Activated CD4-positive, alpha-beta T cell treated with anti-CD3 and anti-CD28 coated beads for 4 hours (primary cell): ENCODE results near the gene DNAH17.

Experiments
- DNase-seq, 2 donors: peaks; one replicate each; pipeline ENCODE4 v3.0.0-alpha.2; 2020

Gene DNAH17

GRCh38 chr17:78448356-78448993 lies 128.7 kb downstream of the DNAH17 start:
- no peak for DNase-seq

- no peak for DNase-seq
Measured at GRCh38 chr17:78446833-78447232, 130.4 kb downstream of the DNAH17 start.

- no peak for DNase-seq
Measured at GRCh38 chr17:78444392-78444791, 132.8 kb downstream of the DNAH17 start.

- no peak for DNase-seq
Measured at GRCh38 chr17:78442648-78443218, 134.5 kb downstream of the DNAH17 start.

GRCh38 chr17:78441271-78441971 lies 135.8 kb downstream of the DNAH17 start:
- DNase-seq: no peak

GRCh38 chr17:78438694-78439325 lies 138.4 kb downstream of the DNAH17 start:
- DNase-seq: no peak

- DNase-seq: no peak
Measured at GRCh38 chr17:78438271-78438691, 138.9 kb downstream of the DNAH17 start.

GRCh38 chr17:78437508-78438169 lies 139.6 kb downstream of the DNAH17 start:
- no peak for DNase-seq

GRCh38 chr17:78435330-78436005 lies 141.7 kb downstream of the DNAH17 start:
- DNase-seq: no peak

- no peak for DNase-seq
Measured at GRCh38 chr17:78434455-78435329, 142.5 kb downstream of the DNAH17 start.

GRCh38 chr17:78433780-78434335 lies 143.3 kb downstream of the DNAH17 start:
- no peak for DNase-seq

GRCh38 chr17:78433013-78433727 lies 144.0 kb downstream of the DNAH17 start:
- DNase-seq: no peak

- DNase-seq: no peak
Measured at GRCh38 chr17:78432226-78433012, 144.8 kb downstream of the DNAH17 start.

- DNase-seq: no peak
Measured at GRCh38 chr17:78431692-78431958, 145.6 kb downstream of the DNAH17 start.

GRCh38 chr17:78430892-78431691 lies 146.1 kb downstream of the DNAH17 start:
- DNase-seq: no peak

GRCh38 chr17:78429618-78429995 lies 147.6 kb downstream of the DNAH17 start:
- DNase-seq: no peak

GRCh38 chr17:78428836-78429617 lies 148.2 kb downstream of the DNAH17 start:
- no peak for DNase-seq

GRCh38 chr17:78428025-78428575 lies 149.1 kb downstream of the DNAH17 start:
- no peak for DNase-seq
